ENCODE measurements around the gene KCNMA1. TPM values are rescaled to one million over a fixed set of nuclear protein-coding genes. Genes with fewer than 3 reads are reported as not detected.

The KCNMA1 gene
- total RNA-seq, 1 experiment from 2014 or later, result 0.70 TPM

DNA sequence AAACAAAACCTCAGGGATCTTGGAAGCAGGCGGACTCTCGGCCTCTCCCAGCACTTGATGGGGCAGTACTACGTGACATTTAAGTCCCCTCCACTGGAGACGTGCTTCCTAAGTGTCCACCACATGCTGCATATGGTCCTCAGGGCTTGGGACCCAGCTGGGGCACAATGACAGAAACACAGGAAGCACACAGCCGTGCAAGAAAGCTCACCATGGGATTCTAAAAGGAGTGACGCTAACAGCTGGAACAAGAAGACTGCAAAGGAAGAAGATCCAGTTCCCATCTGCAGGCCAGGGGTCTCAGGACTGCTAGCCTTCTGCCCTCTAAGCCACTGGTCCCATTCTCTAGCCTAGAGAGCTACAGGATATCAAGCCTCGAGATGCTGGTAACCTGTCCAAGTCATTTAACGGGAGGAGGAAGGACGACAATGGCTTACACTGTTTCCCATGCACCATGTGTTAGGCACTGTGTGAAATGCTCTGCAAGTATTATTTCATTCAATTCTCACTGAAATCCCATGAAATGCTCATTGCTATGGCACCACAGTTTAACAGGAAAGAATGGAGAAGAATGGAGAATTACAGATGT is 61.1 kb downstream of the KCNMA1 start:
- H4K20me1 ChIP-seq (ENCODE audit: insufficient read depth), result no peaks in the 10 kb centered on the region
- H3F3A ChIP-seq (ENCODE audit: insufficient read depth, low read depth), result 0 out of 2 replicates have a peak, but pooled peaks cover 12% of the 10 kb centered on the region
- ChIA-PET CTCF (no interaction called here), POLR2A (ENCODE audit: unreplicated experiment) (no interaction called here)
- no peak overlapping the region for H3K4me2 ChIP-seq
- no peak for DNase-seq
- H3K9me3 ChIP-seq (ENCODE audit: insufficient read depth, low read depth), result no peaks in the 10 kb centered on the region
- BruUV-seq (replicated peaks), result no TSS peak
- H3K36me3 ChIP-seq (ENCODE audit: low read depth), result no peaks in the 10 kb centered on the region
- TF ChIP-seq EZH2 (IDR thresholded peaks at IDR 0.05; ENCODE audit: low read depth), result no peak
- TF ChIP-seq, protein P1, sequence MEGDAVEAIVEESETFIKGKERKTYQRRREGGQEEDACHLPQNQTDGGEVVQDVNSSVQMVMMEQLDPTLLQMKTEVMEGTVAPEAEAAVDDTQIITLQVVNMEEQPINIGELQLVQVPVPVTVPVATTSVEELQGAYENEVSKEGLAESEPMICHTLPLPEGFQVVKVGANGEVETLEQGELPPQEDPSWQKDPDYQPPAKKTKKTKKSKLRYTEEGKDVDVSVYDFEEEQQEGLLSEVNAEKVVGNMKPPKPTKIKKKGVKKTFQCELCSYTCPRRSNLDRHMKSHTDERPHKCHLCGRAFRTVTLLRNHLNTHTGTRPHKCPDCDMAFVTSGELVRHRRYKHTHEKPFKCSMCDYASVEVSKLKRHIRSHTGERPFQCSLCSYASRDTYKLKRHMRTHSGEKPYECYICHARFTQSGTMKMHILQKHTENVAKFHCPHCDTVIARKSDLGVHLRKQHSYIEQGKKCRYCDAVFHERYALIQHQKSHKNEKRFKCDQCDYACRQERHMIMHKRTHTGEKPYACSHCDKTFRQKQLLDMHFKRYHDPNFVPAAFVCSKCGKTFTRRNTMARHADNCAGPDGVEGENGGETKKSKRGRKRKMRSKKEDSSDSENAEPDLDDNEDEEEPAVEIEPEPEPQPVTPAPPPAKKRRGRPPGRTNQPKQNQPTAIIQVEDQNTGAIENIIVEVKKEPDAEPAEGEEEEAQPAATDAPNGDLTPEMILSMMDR (conservative IDR thresholded peaks at IDR 0.05), result no peak
- H3K4me3 ChIP-seq, result no peak overlapping the region
- no peak overlapping the region for H3K27ac ChIP-seq
- no peak overlapping the region for H2AFZ ChIP-seq
- H3K27me3 ChIP-seq (ENCODE audit: insufficient read depth, low read depth), result no peaks in the 10 kb centered on the region
- H3K9me2 ChIP-seq (ENCODE audit: insufficient read depth), result no peaks in the 10 kb centered on the region
- no peaks in the 10 kb centered on the region for H3K79me2 ChIP-seq (ENCODE audit: low read depth)
- intact Hi-C loops (cut with micrococcal nuclease; ENCODE audit: unreplicated experiment), result no loop called here
- peaks cover 2% of the 10 kb centered on the region for H3K4me1 ChIP-seq (replicated peaks; ENCODE audit: insufficient read depth)

DNA sequence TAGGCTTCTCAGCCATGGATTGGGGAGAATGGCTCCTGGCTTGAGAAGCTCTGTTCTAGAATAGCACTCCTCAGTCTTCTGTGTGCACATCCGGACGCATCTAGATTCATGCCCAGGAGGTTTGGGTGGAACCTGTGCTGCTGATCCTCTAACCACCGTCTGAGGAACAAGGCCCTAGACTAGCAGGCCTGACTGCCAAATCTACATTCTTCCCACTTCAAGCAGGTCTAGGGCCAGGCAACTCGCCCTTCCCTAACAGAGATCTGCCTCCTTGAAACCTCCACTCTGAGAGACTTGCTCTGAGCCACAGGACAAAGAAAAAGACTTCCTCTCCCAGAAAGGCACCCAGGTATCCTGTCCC is 61.6 kb downstream of the KCNMA1 start:
- intact Hi-C loops (cut with micrococcal nuclease; ENCODE audit: unreplicated experiment), result no loop called here
- H2AFZ ChIP-seq, result no peak overlapping the region
- CTCF ChIA-PET, result no interaction called here
- no peaks in the 10 kb centered on the region for H3K9me3 ChIP-seq (ENCODE audit: insufficient read depth, low read depth)
- no peaks in the 10 kb centered on the region for H3K27me3 ChIP-seq (ENCODE audit: insufficient read depth, low read depth)
- H4K20me1 ChIP-seq (ENCODE audit: insufficient read depth), result no peaks in the 10 kb centered on the region
- no peak for DNase-seq
- POLR2A ChIA-PET (ENCODE audit: unreplicated experiment), result no interaction called here
- no peaks in the 10 kb centered on the region for H3K36me3 ChIP-seq (ENCODE audit: low read depth)
- H3K4me2 ChIP-seq, result no peak overlapping the region
- TF ChIP-seq, protein P1 (conservative IDR thresholded peaks at IDR 0.05), result no peak
- no peak for TF ChIP-seq EZH2 (IDR thresholded peaks at IDR 0.05; ENCODE audit: low read depth)
- no peaks in the 10 kb centered on the region for H3K9me2 ChIP-seq (ENCODE audit: insufficient read depth)
- no peaks in the 10 kb centered on the region; the same call in 1 of the 2 replicates for H3K4me1 ChIP-seq (replicated peaks; ENCODE audit: insufficient read depth)
- 0 out of 2 replicates have a peak, but pooled peaks cover 12% of the 10 kb centered on the region for H3F3A ChIP-seq (ENCODE audit: insufficient read depth, low read depth)
- no peak overlapping the region for H3K27ac ChIP-seq
- no TSS peak for BruUV-seq (replicated peaks)
- no peak overlapping the region for H3K4me3 ChIP-seq
- H3K79me2 ChIP-seq (ENCODE audit: low read depth), result no peaks in the 10 kb centered on the region

DNA sequence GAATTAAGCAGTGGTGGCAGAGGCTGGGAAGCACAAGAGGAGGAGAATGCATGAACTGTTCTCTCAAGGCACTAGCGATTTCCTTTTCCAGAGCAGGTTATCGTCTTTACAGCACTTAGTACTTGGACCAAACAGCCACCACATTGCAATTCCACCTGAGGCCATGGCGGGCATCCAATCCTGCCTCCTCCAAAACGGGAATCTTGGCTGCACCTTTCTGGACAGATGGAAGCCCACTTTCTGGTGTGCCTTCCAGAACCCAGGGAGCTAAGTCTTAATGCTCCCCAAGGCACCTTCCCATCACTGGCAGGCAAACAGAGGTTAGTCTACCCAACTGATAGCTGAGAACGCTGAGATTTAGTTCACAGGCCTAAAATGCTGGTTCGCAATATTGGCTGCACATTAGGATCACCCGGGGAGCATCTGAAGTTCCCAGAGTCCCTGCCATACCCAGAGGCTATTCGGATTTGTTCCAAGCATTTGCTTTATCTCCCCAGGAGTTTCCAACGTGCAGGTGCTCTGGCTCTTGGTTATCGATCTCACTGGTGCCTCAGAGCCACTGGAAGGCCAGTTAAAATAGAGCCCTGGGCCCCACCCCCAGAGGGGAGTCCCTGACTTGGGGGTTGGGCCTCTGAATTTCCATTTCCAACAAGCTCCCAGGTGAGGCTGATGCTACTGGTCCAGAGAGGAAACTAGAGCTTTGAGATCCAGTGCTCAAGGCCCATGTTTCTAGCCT is 62.2 kb downstream of the KCNMA1 start:
- H3K4me2 ChIP-seq, result no peak overlapping the region
- H3K9me3 ChIP-seq (ENCODE audit: insufficient read depth, low read depth), result no peaks in the 10 kb centered on the region
- H3K27me3 ChIP-seq (ENCODE audit: insufficient read depth, low read depth), result no peaks in the 10 kb centered on the region
- no peaks in the 10 kb centered on the region for H4K20me1 ChIP-seq (ENCODE audit: insufficient read depth)
- no peak for TF ChIP-seq EZH2 (IDR thresholded peaks at IDR 0.05; ENCODE audit: low read depth)
- TF ChIP-seq, protein P1 (conservative IDR thresholded peaks at IDR 0.05), result no peak
- 0 out of 2 replicates have a peak, but pooled peaks cover 12% of the 10 kb centered on the region for H3F3A ChIP-seq (ENCODE audit: insufficient read depth, low read depth)
- H3K27ac ChIP-seq, result no peak overlapping the region
- no peak overlapping the region for H2AFZ ChIP-seq
- H3K36me3 ChIP-seq (ENCODE audit: low read depth), result no peaks in the 10 kb centered on the region
- no peaks in the 10 kb centered on the region for H3K9me2 ChIP-seq (ENCODE audit: insufficient read depth)
- no TSS peak for BruUV-seq (replicated peaks)
- no peak overlapping the region for H3K4me3 ChIP-seq
- ChIA-PET CTCF (no interaction called here), POLR2A (ENCODE audit: unreplicated experiment) (no interaction called here)
- no peak for DNase-seq
- H3K4me1 ChIP-seq (replicated peaks; ENCODE audit: insufficient read depth), result no peaks in the 10 kb centered on the region; the same call in 1 of the 2 replicates
- intact Hi-C loops (cut with micrococcal nuclease; ENCODE audit: unreplicated experiment), result no loop called here
- H3K79me2 ChIP-seq (ENCODE audit: low read depth), result no peaks in the 10 kb centered on the region

Data from PC-9 (cell line).